Neutrophil (primary cell): ENCODE data around the gene FBXL20.

Experiments used
- H3K27ac ChIP-seq: fragments of 200-600 bp; sonication (generic); 2 replicates; pipeline ENCODE4 v1.5.1; 2016; ENCODE audit warnings: mild to moderate bottlenecking, moderate library complexity
- H3K27me3 ChIP-seq: fragments of 200-600 bp; sonication (generic); 2 replicates; pipeline ENCODE4 v1.6.0; 2016; ENCODE audit warnings: mild to moderate bottlenecking
- H3K36me3 ChIP-seq: fragments of 200-600 bp; sonication (generic); 2 replicates; pipeline ENCODE4 v1.5.1; 2017
- H3K4me1 ChIP-seq, 2 experiments: fragments of 200-600 bp in 1 of 2; sonication (generic) in 1 of 2; 1 replicate in 1 of 2; 2 replicates in 1 of 2; pipeline versions ENCODE4 v1.5.1 to v1.6.1; 2013 to 2016; ENCODE audit warnings: low read depth in 1 of 2, low read length in 1 of 2, mild to moderate bottlenecking in 1 of 2, moderate library complexity in 1 of 2; ENCODE audit not compliant: control insufficient read depth in 1 of 2, insufficient read depth in 1 of 2
- H3K4me3 ChIP-seq, 2 experiments: fragments of 200-600 bp in 1 of 2; sonication (generic) in 1 of 2; 1 replicate in 1 of 2; 2 replicates in 1 of 2; pipeline ENCODE4 v1.5.1; 2013 to 2016; ENCODE audit warnings: low read depth in 1 of 2, low read length in 1 of 2, mild to moderate bottlenecking in 1 of 2, moderate library complexity in 1 of 2
- H3K9me3 ChIP-seq: fragments of 200-600 bp; sonication (generic); 2 replicates; pipeline ENCODE4 v1.5.1; 2016
- CTCF ChIP-seq: fragments of 200-600 bp; sonication (generic); IDR thresholded peaks from 2 replicates; pipeline ENCODE4 v1.5.1; 2016; ENCODE audit warnings: antibody characterized with exemption

Gene FBXL20

DNA sequence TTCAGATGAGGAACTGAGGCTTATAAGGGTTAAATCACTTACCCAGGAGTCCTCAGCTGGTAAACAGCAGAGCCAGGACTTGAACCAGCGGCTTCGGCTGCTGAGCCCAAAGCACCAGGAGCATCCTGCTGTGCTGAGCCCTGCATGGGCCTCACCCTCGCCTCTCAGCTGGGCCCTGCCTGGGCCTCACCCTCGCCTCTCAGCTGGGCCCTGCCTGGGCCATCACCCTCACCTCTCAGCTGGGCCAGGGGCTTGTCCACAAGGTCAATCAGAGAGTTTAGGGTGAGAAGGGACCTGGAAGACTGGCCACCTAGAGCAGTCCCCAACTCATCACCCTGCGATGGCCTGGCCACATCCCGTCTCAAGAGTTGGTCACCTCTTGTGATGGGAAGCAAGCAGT is 179.9 kb downstream of the FBXL20 start:
- no peaks in the 10 kb centered on the region for H3K9me3 ChIP-seq
- H3K27me3 ChIP-seq: peaks cover 91% of the 10 kb centered on the region
- TF ChIP-seq CTCF: no peak
- no peaks in the 10 kb centered on the region for H3K36me3 ChIP-seq
- H3K4me3 ChIP-seq: no peak overlapping the region
- H3K27ac ChIP-seq: no peak overlapping the region
- H3K4me1 ChIP-seq: peaks cover 0 to 12% of the 10 kb centered on the region in 2 experiments

GRCh38 chr17:39219647-39220154 is 181.7 kb downstream of the FBXL20 start:
- no peaks in the 10 kb centered on the region for H3K4me1 ChIP-seq
- TF ChIP-seq CTCF: no peak
- H3K36me3 ChIP-seq: no peaks in the 10 kb centered on the region
- H3K27me3 ChIP-seq: peaks cover 91% of the 10 kb centered on the region
- no peak overlapping the region for H3K4me3 ChIP-seq
- no peaks in the 10 kb centered on the region for H3K9me3 ChIP-seq
- no peak overlapping the region for H3K27ac ChIP-seq

DNA sequence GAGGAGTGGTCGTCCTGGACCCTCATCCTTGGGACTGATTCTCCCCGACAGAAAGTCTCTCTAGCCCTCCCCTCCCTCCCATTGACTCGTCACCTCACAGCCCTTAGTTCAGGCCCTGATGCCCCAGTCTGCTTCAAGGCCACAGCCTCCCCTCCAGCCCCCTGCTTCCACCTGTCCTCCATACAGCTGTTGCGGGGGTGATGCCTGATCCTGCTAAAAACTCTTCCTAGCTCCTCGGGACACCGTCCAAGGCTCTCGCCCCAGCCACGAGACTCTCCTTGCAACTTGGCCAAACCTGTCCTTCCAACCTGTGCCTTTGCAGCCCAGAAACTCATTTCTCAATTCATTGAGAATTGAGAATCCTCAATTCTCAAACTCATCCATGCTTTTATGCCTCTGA is 182.5 kb downstream of the FBXL20 start:
- Histone ChIP-seq H3K4me1 (no peaks in the 10 kb centered on the region), H3K27me3 (peaks cover 91% of the 10 kb centered on the region), H3K9me3 (no peaks in the 10 kb centered on the region), H3K36me3 (no peaks in the 10 kb centered on the region), H3K27ac (no peak overlapping the region), H3K4me3 (no peak overlapping the region)
- no peak for TF ChIP-seq CTCF

DNA sequence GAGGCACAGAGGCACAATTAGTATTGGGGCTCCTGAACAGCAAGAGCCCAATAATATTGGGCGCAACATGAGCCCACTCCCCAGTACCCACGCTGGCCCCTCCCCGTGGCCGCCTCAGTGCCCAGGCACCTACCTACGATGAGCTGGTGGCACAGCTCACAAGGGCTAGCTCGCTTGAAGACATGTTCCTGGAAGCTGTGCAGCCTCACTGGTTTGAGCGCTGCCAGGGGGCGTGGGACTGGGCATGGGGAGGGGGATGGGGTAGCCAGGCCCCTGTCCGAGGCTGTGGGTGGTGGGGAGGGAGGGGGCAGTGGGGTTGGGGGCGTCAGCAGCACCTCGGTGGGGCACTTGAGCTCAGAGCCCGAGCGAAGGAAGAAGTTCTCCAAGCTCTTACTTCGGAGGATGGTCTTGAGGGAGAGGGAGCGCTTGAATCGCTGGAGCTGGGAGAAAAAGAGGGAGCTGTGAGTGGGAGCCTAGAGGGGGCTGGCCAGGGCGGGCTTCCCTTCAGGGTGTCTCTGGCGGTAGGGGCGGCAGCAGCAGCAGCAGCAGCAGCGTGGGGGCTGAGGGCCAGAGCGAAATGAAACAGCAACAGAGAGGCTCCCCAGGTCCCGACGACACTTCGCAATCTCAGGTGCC is 183.6 kb downstream of the FBXL20 start:
- Histone ChIP-seq H3K27me3 (peaks cover 85% of the 10 kb centered on the region), H3K4me1 (no peaks in the 10 kb centered on the region), H3K9me3 (no peaks in the 10 kb centered on the region), H3K36me3 (no peaks in the 10 kb centered on the region), H3K27ac (no peak overlapping the region), H3K4me3 (no peak overlapping the region)
- TF ChIP-seq CTCF: no peak

- Histone ChIP-seq H3K4me1 (peaks cover 4 to 9% of the 10 kb centered on the region in 2 experiments), H3K9me3 (no peaks in the 10 kb centered on the region)
- TF ChIP-seq CTCF: no peak
These were observed 187.6 kb downstream of the FBXL20 start for GRCh38 chr17:39213852-39214251.

More at GRCh38 chr17:39213852-39214251, 187.6 kb downstream of the FBXL20 start:
- Histone ChIP-seq H3K27me3 (peaks cover 93% of the 10 kb centered on the region), H3K4me3 (no peak overlapping the region), H3K36me3 (no peaks in the 10 kb centered on the region), H3K27ac (no peak overlapping the region)
